Tibial nerve (tissue), 4 donors: ENCODE data around the gene TMEM186.

ENCODE experiments used
- CTCF ChIP-seq, 5 experiments: fragments of 200-600 bp in 3 of 5; fragments of 450-650 bp in 2 of 5; sonication (generic) in 3 of 5; IDR thresholded peaks; one replicate each; pipeline ENCODE4 v1.5.1; 2016 to 2019; ENCODE audit warnings: antibody characterized with exemption in 5 of 5, mild to moderate bottlenecking in 3 of 5, moderate library complexity in 2 of 5
- EP300 ChIP-seq, 2 donors: sonication (generic); formaldehyde crosslinking; IDR thresholded peaks; one replicate each; pipeline ENCODE4 v1.6.1; 2017; ENCODE audit warnings: antibody characterized with exemption in 2 of 2, mild to moderate bottlenecking in 1 of 2
- POLR2A ChIP-seq, 2 donors: fragments of 450-650 bp; IDR thresholded peaks; one replicate each; pipeline ENCODE4 v1.6.1; 2017; ENCODE audit warnings: antibody characterized with exemption in 2 of 2, mild to moderate bottlenecking in 2 of 2, moderate library complexity in 2 of 2

GRCh38 chr16:8819411-8820034 is 22.1 kb upstream of the TMEM186 start:
- TF ChIP-seq CTCF (IDR thresholded peaks at IDR 0.05) (no peak), POLR2A (IDR thresholded peaks at IDR 0.05) (no peak), EP300 (IDR thresholded peaks at IDR 0.05) (no peak)
